Measurements from ENCODE around the gene MAP4K4.

Gene MAP4K4

GRCh38 chr2:101720732-101721131 lies 23.2 kb downstream of the MAP4K4 start:
- DNase-seq, result no peak

GRCh38 chr2:101722864-101723263 lies 25.4 kb downstream of the MAP4K4 start:
- DNase-seq, result no peak

- DNase-seq, result no peak
Measured at GRCh38 chr2:101723371-101724124, 26.0 kb downstream of the MAP4K4 start.

- DNase-seq, result no peak
Measured at GRCh38 chr2:101724125-101724474, 26.6 kb downstream of the MAP4K4 start.

- no peak for DNase-seq
Measured at GRCh38 chr2:101725038-101725437, 27.5 kb downstream of the MAP4K4 start.

- no peak for DNase-seq
Measured at GRCh38 chr2:101725515-101726192, 28.1 kb downstream of the MAP4K4 start.

- DNase-seq, result no peak
Measured at GRCh38 chr2:101728865-101729264, 31.4 kb downstream of the MAP4K4 start.

- no peak for DNase-seq
Measured at GRCh38 chr2:101729521-101730190, 32.1 kb downstream of the MAP4K4 start.

GRCh38 chr2:101731221-101732054 lies 33.9 kb downstream of the MAP4K4 start:
- no peak for DNase-seq

GRCh38 chr2:101732199-101732598 lies 34.7 kb downstream of the MAP4K4 start:
- DNase-seq, result no peak

- DNase-seq, result no peak
Measured at GRCh38 chr2:101732773-101733256, 35.3 kb downstream of the MAP4K4 start.

- no peak for DNase-seq
Measured at GRCh38 chr2:101733257-101733993, 35.9 kb downstream of the MAP4K4 start.

GRCh38 chr2:101734505-101735165 lies 37.1 kb downstream of the MAP4K4 start:
- peak in 15 of 56 donors; percentile 12 to 52 (median 29) for DNase-seq

- DNase-seq, result no peak
Measured at GRCh38 chr2:101735166-101735533, 37.6 kb downstream of the MAP4K4 start.

GRCh38 chr2:101736233-101736632 lies 38.7 kb downstream of the MAP4K4 start:
- peak in 42 of 56 donors; percentile 19 to 82 (median 47) for DNase-seq

- DNase-seq, result no peak
Measured at GRCh38 chr2:101736861-101737291, 39.4 kb downstream of the MAP4K4 start.

GRCh38 chr2:101737478-101738255 lies 40.2 kb downstream of the MAP4K4 start:
- DNase-seq, result no peak

GRCh38 chr2:101738649-101739048 lies 41.1 kb downstream of the MAP4K4 start:
- DNase-seq, result no peak

GRCh38 chr2:101740555-101740964 lies 43.1 kb downstream of the MAP4K4 start:
- DNase-seq, result no peak

Data from amygdala (tissue), 56 donors.